Measurements from ENCODE around the gene SHKBP1. TPM values are rescaled to one million over a fixed set of nuclear protein-coding genes. Genes with fewer than 3 reads are reported as not detected.
"Not testable (repeated sequence)": the region's sequence is repeated elsewhere in the genome, so short reads cannot be mapped to it uniquely, and the experiment has no call there.

The SHKBP1 gene
- total and polyA plus RNA-seq, 2 of the 4 experiments (the other 2 are of a cell fraction) = 15.6 to 94.0 TPM

GRCh38 chr19:40564535-40564934, 12.1 kb upstream of the SHKBP1 start:
- WGBS, 2 experiments (ENCODE audit: extremely low coverage in 2 of 2, insufficient read length in 1 of 2) = 75% methylated on average over 1 of the region's 1 CpG; no CpG with 5 or more reads in 1 of the 2 experiments

More at GRCh38 chr19:40564535-40564934, 12.1 kb upstream of the SHKBP1 start:
- H2BK5ac ChIP-seq (ENCODE audit: low read depth, low read length, poor library complexity, severe bottlenecking); H2AFZ ChIP-seq (replicated peaks; ENCODE audit: low read length, poor library complexity); H3K56ac ChIP-seq (ENCODE audit: extremely low read depth, insufficient read depth, low read length); H4K8ac ChIP-seq (ENCODE audit: low read depth in 2 of 2, low read length in 2 of 2); H3K14ac ChIP-seq (replicated peaks; ENCODE audit: low read depth, low read length); H3K18ac ChIP-seq (ENCODE audit: low read depth, low read length); H4K91ac ChIP-seq (ENCODE audit: insufficient read depth, low read depth, low read length); H3K4ac ChIP-seq (ENCODE audit: low read depth, low read length); H3K9me1 ChIP-seq (ENCODE audit: insufficient read depth, low read length); dilution Hi-C loops (cut with HindIII; ENCODE audit: low sequenced_read_pairs, unreplicated experiment); H3K23ac ChIP-seq (ENCODE audit: low read depth, low read length); H2BK20ac ChIP-seq (ENCODE audit: low read depth, low read length); intact Hi-C loops (cut with micrococcal nuclease); POLR2A ChIA-PET (ENCODE audit: unreplicated experiment); H3K79me1 ChIP-seq (ENCODE audit: low read depth in 1 of 2, low read length in 2 of 2); ATAC-seq (ENCODE audit: low read depth); H3K36me3 ChIP-seq (ENCODE audit: control insufficient read depth, insufficient read depth, low read length); H2AK5ac ChIP-seq (ENCODE audit: low read depth, low read length); CTCF ChIA-PET; H4K20me1 ChIP-seq (ENCODE audit: insufficient read depth, low read length); in situ Hi-C loops (cut with MboI; ENCODE audit: low sequenced_read_pairs); H2AK9ac ChIP-seq (replicated peaks; ENCODE audit: low read depth, low read length, poor library complexity); DNase-seq; H4K5ac ChIP-seq (ENCODE audit: low read depth, low read length); H2BK120ac ChIP-seq (ENCODE audit: low read depth, low read length); BruUV-seq (replicated peaks); H3K4me1 ChIP-seq (ENCODE audit: control insufficient read depth, insufficient read depth, low read length); H3K4me3 ChIP-seq (ENCODE audit: insufficient read depth, low read depth, low read length); H2BK15ac ChIP-seq (ENCODE audit: low read depth, low read length); H3K27ac ChIP-seq (ENCODE audit: insufficient read depth, low read length); H3K4me2 ChIP-seq (ENCODE audit: low read depth, low read length); H3K9ac ChIP-seq (ENCODE audit: low read depth, low read length); H3K9me3 ChIP-seq (ENCODE audit: control insufficient read depth, insufficient read depth, low read length): not testable (repeated sequence)
- H3K27me3 ChIP-seq (ENCODE audit: control insufficient read depth, insufficient read depth, low read length) = peaks cover 50% of the 10 kb centered on the region

Data from IMR-90 (cell line).